ENCODE data around the gene TRPC3.

Gene TRPC3

DNA sequence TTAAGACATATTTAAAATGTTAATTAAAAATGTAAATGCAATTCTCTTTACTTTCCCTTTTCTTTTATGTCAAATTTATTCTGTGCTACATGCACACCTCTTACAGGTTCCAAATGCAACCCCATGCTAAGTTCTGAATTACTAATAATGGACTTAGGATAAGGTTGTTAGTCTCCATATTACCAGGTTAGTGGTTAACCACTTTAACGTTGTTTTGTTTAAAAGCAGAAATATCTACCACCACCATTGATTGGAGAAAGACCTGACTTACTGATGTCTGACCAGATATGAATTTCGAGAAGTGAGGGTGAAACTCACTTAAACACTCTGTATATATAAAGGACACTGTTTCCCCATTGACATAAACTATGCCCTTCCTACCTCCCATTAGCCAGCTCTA is 6.9 kb upstream of the TRPC3 start:
- Histone ChIP-seq H3K18ac (ENCODE audit: low read length) (no peak overlapping the region), H3K9me3 (ENCODE audit: insufficient read depth, low read depth, low read length) (no peaks in the 10 kb centered on the region), H3K4me2 (ENCODE audit: low read length) (no peak overlapping the region), H3K4me3 (ENCODE audit: low read depth, low read length) (no peak overlapping the region), H2BK120ac (ENCODE audit: insufficient read depth, low read length, poor library complexity) (no peak overlapping the region), H4K91ac (ENCODE audit: low read depth, low read length) (no peak overlapping the region), H3K14ac (ENCODE audit: low read length) (no peak overlapping the region), H2AK5ac (ENCODE audit: low read length) (no peak overlapping the region), H3K9ac (ENCODE audit: low read length) (no peak overlapping the region), H4K8ac (ENCODE audit: low read depth, low read length) (no peak overlapping the region), H3K79me2 (ENCODE audit: control insufficient read depth, insufficient read depth, low read length, poor library complexity) (no peaks in the 10 kb centered on the region), H3K23ac (ENCODE audit: low read length) (no peak overlapping the region), H3K27ac (ENCODE audit: low read depth, low read length) (no peak overlapping the region), H3K79me1 (ENCODE audit: low read length) (no peaks in the 10 kb centered on the region), H3K4me1 (ENCODE audit: control insufficient read depth in 1 of 2, insufficient read depth in 2 of 2, low read length in 2 of 2) (no peaks in the 10 kb centered on the region), H3K36me3 (ENCODE audit: control insufficient read depth in 1 of 2, insufficient read depth in 2 of 2, low read length in 2 of 2) (no peaks in the 10 kb centered on the region), H4K12ac (ENCODE audit: low read depth, low read length) (no peak overlapping the region), H3K27me3 (ENCODE audit: insufficient read depth, low read length) (no peaks in the 10 kb centered on the region), H3K4ac (ENCODE audit: low read depth, low read length) (no peak overlapping the region), H2BK5ac (ENCODE audit: low read depth, low read length, poor library complexity) (no peak overlapping the region), H2AFZ (ENCODE audit: insufficient read depth, low read length, poor library complexity) (no peak overlapping the region), H2BK12ac (ENCODE audit: low read length) (no peak overlapping the region)
- no CpG with 5 or more reads among the region's 2 CpGs for WGBS (ENCODE audit: extremely low coverage, insufficient coverage, insufficient read length)
- DNase-seq = no peak

DNA sequence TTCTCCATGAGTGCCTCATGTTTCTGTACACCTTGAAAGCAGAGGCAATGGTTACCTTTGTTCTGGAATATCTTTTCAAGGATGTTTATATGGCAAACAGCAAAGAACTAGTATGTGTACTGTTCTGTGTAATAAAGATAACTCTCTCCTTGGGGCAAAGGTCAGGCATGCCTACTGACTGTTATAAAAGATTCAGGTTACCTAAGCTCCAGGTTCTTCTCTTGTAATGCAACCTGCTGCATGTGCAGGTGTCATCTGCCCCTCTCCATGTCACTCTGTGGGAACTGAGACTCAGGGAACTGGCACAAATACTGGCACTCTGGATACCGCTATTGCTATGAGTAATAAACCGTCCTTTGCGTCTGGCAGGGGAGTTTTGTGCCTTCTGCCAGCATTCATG is 5.4 kb upstream of the TRPC3 start:
- H3K4ac ChIP-seq (ENCODE audit: low read depth, low read length) = no peak overlapping the region
- no CpG with 5 or more reads among the region's 3 CpGs for WGBS (ENCODE audit: extremely low coverage, insufficient coverage, insufficient read length)
- H4K12ac ChIP-seq (ENCODE audit: low read depth, low read length) = no peak overlapping the region
- H3K36me3 ChIP-seq (ENCODE audit: control insufficient read depth in 1 of 2, insufficient read depth in 2 of 2, low read length in 2 of 2) = no peaks in the 10 kb centered on the region
- no peak overlapping the region for H3K23ac ChIP-seq (ENCODE audit: low read length)
- H3K9me3 ChIP-seq (ENCODE audit: insufficient read depth, low read depth, low read length) = no peaks in the 10 kb centered on the region
- no peak overlapping the region for H2BK5ac ChIP-seq (ENCODE audit: low read depth, low read length, poor library complexity)
- no peak overlapping the region for H3K27ac ChIP-seq (ENCODE audit: low read depth, low read length)
- DNase-seq = no peak
- H3K9ac ChIP-seq (ENCODE audit: low read length) = no peak overlapping the region
- no peak overlapping the region for H3K4me3 ChIP-seq (ENCODE audit: low read depth, low read length)
- H4K91ac ChIP-seq (ENCODE audit: low read depth, low read length) = no peak overlapping the region
- no peak overlapping the region for H2AFZ ChIP-seq (ENCODE audit: insufficient read depth, low read length, poor library complexity)
- H3K4me1 ChIP-seq (ENCODE audit: control insufficient read depth in 1 of 2, insufficient read depth in 2 of 2, low read length in 2 of 2) = no peaks in the 10 kb centered on the region
- H2AK5ac ChIP-seq (ENCODE audit: low read length) = no peak overlapping the region
- H3K18ac ChIP-seq (ENCODE audit: low read length) = no peak overlapping the region
- H2BK120ac ChIP-seq (ENCODE audit: insufficient read depth, low read length, poor library complexity) = no peak overlapping the region
- no peak overlapping the region for H4K8ac ChIP-seq (ENCODE audit: low read depth, low read length)
- H3K14ac ChIP-seq (ENCODE audit: low read length) = no peak overlapping the region
- H3K79me1 ChIP-seq (ENCODE audit: low read length) = no peaks in the 10 kb centered on the region
- H3K27me3 ChIP-seq (ENCODE audit: insufficient read depth, low read length) = peaks cover 8% of the 10 kb centered on the region
- no peak overlapping the region for H3K4me2 ChIP-seq (ENCODE audit: low read length)
- no peak overlapping the region for H2BK12ac ChIP-seq (ENCODE audit: low read length)
- no peaks in the 10 kb centered on the region for H3K79me2 ChIP-seq (ENCODE audit: control insufficient read depth, insufficient read depth, low read length, poor library complexity)

DNA sequence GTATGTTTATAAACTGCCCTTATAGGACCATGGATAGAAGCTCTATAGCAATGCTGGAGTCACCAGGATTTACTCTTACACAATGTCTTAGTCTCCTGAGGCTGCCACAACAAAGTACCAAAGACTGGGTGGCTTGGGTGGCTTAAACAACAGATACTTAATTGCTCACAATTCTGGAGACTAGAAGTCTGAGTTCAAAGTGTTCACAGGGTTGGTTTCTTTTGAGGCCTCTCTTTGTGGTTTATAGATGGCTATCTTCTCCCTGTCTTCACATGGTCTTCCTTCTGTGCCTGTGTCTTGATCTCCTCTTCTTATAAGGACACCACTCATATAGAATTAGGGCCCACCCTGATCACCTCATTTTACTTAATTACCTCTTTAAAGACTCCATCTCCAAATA is 2.0 kb upstream of the TRPC3 start:
- no peak overlapping the region for H4K12ac ChIP-seq (ENCODE audit: low read depth, low read length)
- H2BK120ac ChIP-seq (ENCODE audit: insufficient read depth, low read length, poor library complexity) = no peak overlapping the region
- peaks cover 5 to 12% of the 10 kb centered on the region in 2 experiments for H3K4me1 ChIP-seq (ENCODE audit: control insufficient read depth in 1 of 2, insufficient read depth in 2 of 2, low read length in 2 of 2)
- no peaks in the 10 kb centered on the region for H3K79me2 ChIP-seq (ENCODE audit: control insufficient read depth, insufficient read depth, low read length, poor library complexity)
- H3K27me3 ChIP-seq (ENCODE audit: insufficient read depth, low read length) = peaks cover 34% of the 10 kb centered on the region
- H3K36me3 ChIP-seq (ENCODE audit: control insufficient read depth in 1 of 2, insufficient read depth in 2 of 2, low read length in 2 of 2) = no peaks in the 10 kb centered on the region
- no peak overlapping the region for H3K4me3 ChIP-seq (ENCODE audit: low read depth, low read length)
- no peak overlapping the region for H3K4me2 ChIP-seq (ENCODE audit: low read length)
- no peak overlapping the region for H2AFZ ChIP-seq (ENCODE audit: insufficient read depth, low read length, poor library complexity)
- no peak overlapping the region for H3K14ac ChIP-seq (ENCODE audit: low read length)
- DNase-seq = no peak
- no peak overlapping the region for H3K9ac ChIP-seq (ENCODE audit: low read length)
- H3K79me1 ChIP-seq (ENCODE audit: low read length) = no peaks in the 10 kb centered on the region
- H3K4ac ChIP-seq (ENCODE audit: low read depth, low read length) = no peak overlapping the region
- H4K8ac ChIP-seq (ENCODE audit: low read depth, low read length) = no peak overlapping the region
- H3K18ac ChIP-seq (ENCODE audit: low read length) = no peak overlapping the region
- H3K27ac ChIP-seq (ENCODE audit: low read depth, low read length) = no peak overlapping the region
- H2AK5ac ChIP-seq (ENCODE audit: low read length) = no peak overlapping the region
- no peak overlapping the region for H2BK5ac ChIP-seq (ENCODE audit: low read depth, low read length, poor library complexity)
- no peak overlapping the region for H4K91ac ChIP-seq (ENCODE audit: low read depth, low read length)
- H2BK12ac ChIP-seq (ENCODE audit: low read length) = no peak overlapping the region
- peaks cover 3% of the 10 kb centered on the region for H3K9me3 ChIP-seq (ENCODE audit: insufficient read depth, low read depth, low read length)
- H3K23ac ChIP-seq (ENCODE audit: low read length) = no peak overlapping the region

DNA sequence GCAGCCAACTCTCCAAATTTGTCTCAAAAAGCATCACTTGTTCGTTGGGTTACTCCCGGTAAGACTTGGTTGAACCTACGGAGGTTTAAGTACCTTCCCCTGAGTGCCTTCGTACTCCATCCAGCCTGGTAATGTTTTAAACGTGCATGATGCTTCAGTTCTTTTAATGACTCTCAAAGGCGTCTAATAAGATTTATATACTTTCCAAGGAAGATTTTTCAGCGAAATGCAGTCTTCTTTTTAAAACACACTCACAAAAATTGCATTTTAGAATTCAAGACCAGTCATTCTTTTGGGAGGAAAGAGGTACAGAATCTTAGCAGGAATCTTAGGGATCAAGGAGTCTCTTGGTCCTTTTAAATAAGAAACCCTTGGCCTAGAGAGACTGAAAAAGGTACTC is 430 bp upstream of the TRPC3 start:
- no peak overlapping the region for H2BK120ac ChIP-seq (ENCODE audit: insufficient read depth, low read length, poor library complexity)
- no peak overlapping the region for H4K12ac ChIP-seq (ENCODE audit: low read depth, low read length)
- H3K18ac ChIP-seq (ENCODE audit: low read length) = no peak overlapping the region
- no peaks in the 10 kb centered on the region for H3K79me1 ChIP-seq (ENCODE audit: low read length)
- no peak overlapping the region for H4K8ac ChIP-seq (ENCODE audit: low read depth, low read length)
- no peaks in the 10 kb centered on the region for H3K79me2 ChIP-seq (ENCODE audit: control insufficient read depth, insufficient read depth, low read length, poor library complexity)
- no peak overlapping the region for H3K9ac ChIP-seq (ENCODE audit: low read length)
- no peaks in the 10 kb centered on the region for H3K36me3 ChIP-seq (ENCODE audit: control insufficient read depth in 1 of 2, insufficient read depth in 2 of 2, low read length in 2 of 2)
- no peak overlapping the region for H3K14ac ChIP-seq (ENCODE audit: low read length)
- no peak overlapping the region for H2AK5ac ChIP-seq (ENCODE audit: low read length)
- no peak for DNase-seq
- no peak overlapping the region for H3K4me3 ChIP-seq (ENCODE audit: low read depth, low read length)
- no peak overlapping the region for H2BK12ac ChIP-seq (ENCODE audit: low read length)
- no peak overlapping the region for H3K4ac ChIP-seq (ENCODE audit: low read depth, low read length)
- no peak overlapping the region for H3K27ac ChIP-seq (ENCODE audit: low read depth, low read length)
- peaks cover 3% of the 10 kb centered on the region for H3K9me3 ChIP-seq (ENCODE audit: insufficient read depth, low read depth, low read length)
- H3K23ac ChIP-seq (ENCODE audit: low read length) = no peak overlapping the region
- no CpG with 5 or more reads among the region's 7 CpGs for WGBS (ENCODE audit: extremely low coverage, insufficient coverage, insufficient read length)
- H3K27me3 ChIP-seq (ENCODE audit: insufficient read depth, low read length) = peaks cover 34% of the 10 kb centered on the region
- no peak overlapping the region for H4K91ac ChIP-seq (ENCODE audit: low read depth, low read length)
- H3K4me2 ChIP-seq (ENCODE audit: low read length) = no peak overlapping the region
- peaks cover 5 to 12% of the 10 kb centered on the region in 2 experiments for H3K4me1 ChIP-seq (ENCODE audit: control insufficient read depth in 1 of 2, insufficient read depth in 2 of 2, low read length in 2 of 2)
- H2BK5ac ChIP-seq (ENCODE audit: low read depth, low read length, poor library complexity) = no peak overlapping the region
- no peak overlapping the region for H2AFZ ChIP-seq (ENCODE audit: insufficient read depth, low read length, poor library complexity)

All from trophoblast cell (in vitro differentiated cells and primary cell).